HEK293 (cell line): ENCODE data around the gene TCEAL7.

Experiments
- ZBTB20 ChIP-seq: fragments of 450-650 bp; formaldehyde crosslinking; IDR thresholded peaks from 2 replicates; pipeline ENCODE4 v1.5.1; 2016; ENCODE audit warnings: missing biosample characterization, missing genetic modification characterization
- ZBTB8A ChIP-seq: fragments of 450-650 bp; formaldehyde crosslinking; IDR thresholded peaks from 2 replicates; pipeline ENCODE4 v1.5.1; 2016; ENCODE audit warnings: missing biosample characterization, missing genetic modification characterization
- ZIC2 ChIP-seq: fragments of 450-650 bp; formaldehyde crosslinking; IDR thresholded peaks from 2 replicates; pipeline ENCODE4 v1.5.1; 2016; ENCODE audit warnings: missing biosample characterization, missing genetic modification characterization
- ZNF19 ChIP-seq: fragments of 450-650 bp; formaldehyde crosslinking; IDR thresholded peaks from 2 replicates; pipeline ENCODE4; 2016; ENCODE audit warnings: missing biosample characterization, missing genetic modification characterization, low read depth
- ZNF23 ChIP-seq: fragments of 450-650 bp; formaldehyde crosslinking; IDR thresholded peaks from 2 replicates; pipeline ENCODE4 v1.5.1; 2016; ENCODE audit warnings: missing biosample characterization, missing genetic modification characterization, borderline replicate concordance
- ZNF24 ChIP-seq: fragments of 450-650 bp; formaldehyde crosslinking; IDR thresholded peaks from 2 replicates; pipeline ENCODE4 v1.5.1; 2016; ENCODE audit warnings: missing biosample characterization, missing genetic modification characterization
- ZNF350 ChIP-seq: fragments of 450-650 bp; formaldehyde crosslinking; IDR thresholded peaks from 2 replicates; pipeline ENCODE4 v1.5.0; 2017; ENCODE audit warnings: missing biosample characterization, mild to moderate bottlenecking, missing genetic modification characterization
- ZNF426 ChIP-seq: fragments of 450-650 bp; formaldehyde crosslinking; IDR thresholded peaks from 2 replicates; pipeline ENCODE4 v1.5.1; 2017; ENCODE audit warnings: missing biosample characterization, missing genetic modification characterization, mild to moderate bottlenecking, inconsistent platforms, moderate library complexity
- ZNF514 ChIP-seq: fragments of 450-650 bp; formaldehyde crosslinking; IDR thresholded peaks from 2 replicates; pipeline ENCODE4 v1.5.1; 2016; ENCODE audit warnings: missing biosample characterization, missing genetic modification characterization
- ZNF529 ChIP-seq: fragments of 450-650 bp; formaldehyde crosslinking; IDR thresholded peaks from 2 replicates; pipeline ENCODE4 v1.5.1; 2017; ENCODE audit warnings: missing genetic modification characterization, missing biosample characterization; ENCODE audit not compliant: insufficient replicate concordance
- ZNF549 ChIP-seq: fragments of 450-650 bp; IDR thresholded peaks from 2 replicates; pipeline ENCODE4 v1.5.1; 2018; ENCODE audit warnings: missing biosample characterization, missing genetic modification characterization, mild to moderate bottlenecking, inconsistent platforms, moderate library complexity
- ZNF555 ChIP-seq: fragments of 450-650 bp; formaldehyde crosslinking; conservative IDR thresholded peaks from 2 replicates; pipeline ENCODE4 v1.5.1; 2017; ENCODE audit warnings: missing biosample characterization, mild to moderate bottlenecking, missing genetic modification characterization, inconsistent platforms
- ZNF610 ChIP-seq: fragments of 450-650 bp; formaldehyde crosslinking; IDR thresholded peaks from 2 replicates; pipeline ENCODE4 v1.5.1; 2016; ENCODE audit warnings: missing biosample characterization, missing genetic modification characterization, borderline replicate concordance
- ZNF792 ChIP-seq: fragments of 450-650 bp; formaldehyde crosslinking; IDR thresholded peaks from 2 replicates; pipeline ENCODE4 v1.5.1; 2016; ENCODE audit warnings: missing biosample characterization, missing genetic modification characterization
- ZNF837 ChIP-seq: fragments of 450-650 bp; formaldehyde crosslinking; IDR thresholded peaks from 2 replicates; pipeline ENCODE4 v1.5.1; 2016; ENCODE audit warnings: missing biosample characterization, missing genetic modification characterization
- ZNF843 ChIP-seq: fragments of 450-650 bp; formaldehyde crosslinking; IDR thresholded peaks from 2 replicates; pipeline ENCODE4 v1.5.1; 2016; ENCODE audit warnings: missing biosample characterization, missing genetic modification characterization
- TF ChIP-seq, protein P1 (sequence below): fragments of 450-650 bp; formaldehyde crosslinking; IDR thresholded peaks from 2 replicates; pipeline ENCODE4 v1.5.1; 2016; ENCODE audit warnings: missing biosample characterization, missing genetic modification characterization, low read depth
- TF ChIP-seq, protein P2 (sequence below): fragments of 450-650 bp; formaldehyde crosslinking; IDR thresholded peaks from 2 replicates; pipeline ENCODE4 v1.5.1; 2016; ENCODE audit warnings: missing biosample characterization, missing genetic modification characterization
- TF ChIP-seq, protein P3 (sequence below): fragments of 450-650 bp; formaldehyde crosslinking; IDR thresholded peaks from 2 replicates; pipeline ENCODE4 v1.5.1; 2016; ENCODE audit warnings: missing biosample characterization, missing genetic modification characterization
- TF ChIP-seq, protein P4 (sequence below): fragments of 450-650 bp; formaldehyde crosslinking; IDR thresholded peaks from 2 replicates; pipeline ENCODE4 v1.5.1; 2016; ENCODE audit warnings: missing biosample characterization, missing genetic modification characterization
- TF ChIP-seq, protein P5 (sequence below): fragments of 450-650 bp; formaldehyde crosslinking; IDR thresholded peaks from 2 replicates; pipeline ENCODE4 v1.5.1; 2016; ENCODE audit warnings: missing biosample characterization, missing genetic modification characterization
- TF ChIP-seq, protein P6 (sequence below): fragments of 450-650 bp; IDR thresholded peaks from 2 replicates; pipeline ENCODE4 v1.5.1; 2018; ENCODE audit warnings: missing biosample characterization, mild to moderate bottlenecking, missing genetic modification characterization
- TF ChIP-seq, protein P7 (sequence below): fragments of 450-650 bp; formaldehyde crosslinking; IDR thresholded peaks from 2 replicates; pipeline ENCODE4 v1.5.1; 2016; ENCODE audit warnings: missing biosample characterization, missing genetic modification characterization

TCEAL7 gene

DNA sequence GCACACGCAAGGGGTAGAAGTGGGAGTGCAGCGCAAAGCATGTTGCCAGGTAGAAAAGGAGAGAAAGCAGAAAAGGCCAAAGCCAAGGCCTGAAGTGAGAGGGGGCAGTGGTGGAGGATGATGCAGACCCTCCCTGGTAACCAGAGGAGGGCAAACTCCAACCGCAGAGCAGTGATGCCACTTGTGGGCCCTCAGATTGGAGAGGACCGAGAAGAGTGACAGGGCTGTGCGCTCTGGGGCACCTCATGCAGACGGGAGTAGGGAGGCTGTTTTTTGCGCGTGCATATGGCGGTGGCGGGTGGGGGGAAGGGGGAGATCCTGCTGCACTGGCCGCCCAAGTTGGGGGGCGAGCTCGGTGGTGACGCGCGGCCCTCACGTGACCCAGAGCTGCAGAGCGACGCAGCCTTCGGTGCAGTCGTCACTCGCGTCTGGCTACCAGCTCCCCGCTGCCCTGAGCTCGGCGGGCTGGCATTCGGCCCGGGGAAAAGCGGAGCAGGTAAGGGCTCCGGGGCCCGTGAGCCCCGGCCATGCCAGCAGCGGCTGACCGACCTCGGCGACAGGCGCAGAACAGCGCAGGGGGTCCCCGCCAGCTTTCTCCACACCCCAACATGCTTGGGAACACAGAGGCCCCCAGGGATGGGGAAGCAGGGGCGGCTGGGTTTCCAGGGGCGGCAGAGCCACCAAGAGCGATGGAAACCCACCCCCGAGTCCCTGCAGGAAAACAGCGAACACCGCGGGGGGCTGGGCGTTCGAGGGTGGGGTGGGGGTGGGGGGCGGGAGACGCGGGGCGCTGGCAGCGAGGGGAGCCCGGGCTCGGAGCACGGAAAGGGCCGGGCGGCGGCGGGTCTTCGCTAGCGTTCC lies 46.3 kb downstream of the TCEAL7 start, which contains the start of gene BEX3 (continued):
- TF ChIP-seq, protein P1, sequence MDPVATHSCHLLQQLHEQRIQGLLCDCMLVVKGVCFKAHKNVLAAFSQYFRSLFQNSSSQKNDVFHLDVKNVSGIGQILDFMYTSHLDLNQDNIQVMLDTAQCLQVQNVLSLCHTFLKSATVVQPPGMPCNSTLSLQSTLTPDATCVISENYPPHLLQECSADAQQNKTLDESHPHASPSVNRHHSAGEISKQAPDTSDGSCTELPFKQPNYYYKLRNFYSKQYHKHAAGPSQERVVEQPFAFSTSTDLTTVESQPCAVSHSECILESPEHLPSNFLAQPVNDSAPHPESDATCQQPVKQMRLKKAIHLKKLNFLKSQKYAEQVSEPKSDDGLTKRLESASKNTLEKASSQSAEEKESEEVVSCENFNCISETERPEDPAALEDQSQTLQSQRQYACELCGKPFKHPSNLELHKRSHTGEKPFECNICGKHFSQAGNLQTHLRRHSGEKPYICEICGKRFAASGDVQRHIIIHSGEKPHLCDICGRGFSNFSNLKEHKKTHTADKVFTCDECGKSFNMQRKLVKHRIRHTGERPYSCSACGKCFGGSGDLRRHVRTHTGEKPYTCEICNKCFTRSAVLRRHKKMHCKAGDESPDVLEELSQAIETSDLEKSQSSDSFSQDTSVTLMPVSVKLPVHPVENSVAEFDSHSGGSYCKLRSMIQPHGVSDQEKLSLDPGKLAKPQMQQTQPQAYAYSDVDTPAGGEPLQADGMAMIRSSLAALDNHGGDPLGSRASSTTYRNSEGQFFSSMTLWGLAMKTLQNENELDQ (tag by site-specific recombination), result no peak
- TF ChIP-seq ZNF549 (tag by site-specific recombination) (no peak), ZNF529 (tag by site-specific recombination) (no peak), ZNF514 (tag by site-specific recombination) (no peak), ZNF843 (0 out of 2 replicates have a peak, but pooled peaks have one; percentile 10), ZBTB8A (tag by site-specific recombination) (peak; percentile 17; the same call in 1 of the 2 replicates), ZNF837 (tag by site-specific recombination) (no peak), ZIC2 (tag by site-specific recombination) (peak; percentile 53), ZNF19 (tag by site-specific recombination) (no peak), ZNF24 (tag by site-specific recombination) (0 out of 2 replicates have a peak, but pooled peaks have one; percentile 58), ZBTB20 (tag by site-specific recombination) (peak; percentile 86; the same call in 1 of the 2 replicates), ZNF610 (0 out of 2 replicates have a peak, but pooled peaks have one; percentile 23), ZNF350 (no peak), ZNF426 (no peak), ZNF792 (tag by site-specific recombination) (no peak), ZNF555 (tag by site-specific recombination) (no peak), ZNF23 (tag by site-specific recombination) (no peak)
- TF ChIP-seq, protein P2, sequence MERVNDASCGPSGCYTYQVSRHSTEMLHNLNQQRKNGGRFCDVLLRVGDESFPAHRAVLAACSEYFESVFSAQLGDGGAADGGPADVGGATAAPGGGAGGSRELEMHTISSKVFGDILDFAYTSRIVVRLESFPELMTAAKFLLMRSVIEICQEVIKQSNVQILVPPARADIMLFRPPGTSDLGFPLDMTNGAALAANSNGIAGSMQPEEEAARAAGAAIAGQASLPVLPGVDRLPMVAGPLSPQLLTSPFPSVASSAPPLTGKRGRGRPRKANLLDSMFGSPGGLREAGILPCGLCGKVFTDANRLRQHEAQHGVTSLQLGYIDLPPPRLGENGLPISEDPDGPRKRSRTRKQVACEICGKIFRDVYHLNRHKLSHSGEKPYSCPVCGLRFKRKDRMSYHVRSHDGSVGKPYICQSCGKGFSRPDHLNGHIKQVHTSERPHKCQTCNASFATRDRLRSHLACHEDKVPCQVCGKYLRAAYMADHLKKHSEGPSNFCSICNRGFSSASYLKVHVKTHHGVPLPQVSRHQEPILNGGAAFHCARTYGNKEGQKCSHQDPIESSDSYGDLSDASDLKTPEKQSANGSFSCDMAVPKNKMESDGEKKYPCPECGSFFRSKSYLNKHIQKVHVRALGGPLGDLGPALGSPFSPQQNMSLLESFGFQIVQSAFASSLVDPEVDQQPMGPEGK, result peak; percentile 99
- TF ChIP-seq, protein P3, sequence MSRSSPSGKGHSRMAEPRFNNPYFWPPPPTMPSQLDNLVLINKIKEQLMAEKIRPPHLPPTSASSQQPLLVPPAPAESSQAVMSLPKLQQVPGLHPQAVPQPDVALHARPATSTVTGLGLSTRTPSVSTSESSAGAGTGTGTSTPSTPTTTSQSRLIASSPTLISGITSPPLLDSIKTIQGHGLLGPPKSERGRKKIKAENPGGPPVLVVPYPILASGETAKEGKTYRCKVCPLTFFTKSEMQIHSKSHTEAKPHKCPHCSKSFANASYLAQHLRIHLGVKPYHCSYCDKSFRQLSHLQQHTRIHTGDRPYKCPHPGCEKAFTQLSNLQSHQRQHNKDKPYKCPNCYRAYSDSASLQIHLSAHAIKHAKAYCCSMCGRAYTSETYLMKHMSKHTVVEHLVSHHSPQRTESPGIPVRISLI (tag by site-specific recombination), result peak; percentile 78
- TF ChIP-seq, protein P4, sequence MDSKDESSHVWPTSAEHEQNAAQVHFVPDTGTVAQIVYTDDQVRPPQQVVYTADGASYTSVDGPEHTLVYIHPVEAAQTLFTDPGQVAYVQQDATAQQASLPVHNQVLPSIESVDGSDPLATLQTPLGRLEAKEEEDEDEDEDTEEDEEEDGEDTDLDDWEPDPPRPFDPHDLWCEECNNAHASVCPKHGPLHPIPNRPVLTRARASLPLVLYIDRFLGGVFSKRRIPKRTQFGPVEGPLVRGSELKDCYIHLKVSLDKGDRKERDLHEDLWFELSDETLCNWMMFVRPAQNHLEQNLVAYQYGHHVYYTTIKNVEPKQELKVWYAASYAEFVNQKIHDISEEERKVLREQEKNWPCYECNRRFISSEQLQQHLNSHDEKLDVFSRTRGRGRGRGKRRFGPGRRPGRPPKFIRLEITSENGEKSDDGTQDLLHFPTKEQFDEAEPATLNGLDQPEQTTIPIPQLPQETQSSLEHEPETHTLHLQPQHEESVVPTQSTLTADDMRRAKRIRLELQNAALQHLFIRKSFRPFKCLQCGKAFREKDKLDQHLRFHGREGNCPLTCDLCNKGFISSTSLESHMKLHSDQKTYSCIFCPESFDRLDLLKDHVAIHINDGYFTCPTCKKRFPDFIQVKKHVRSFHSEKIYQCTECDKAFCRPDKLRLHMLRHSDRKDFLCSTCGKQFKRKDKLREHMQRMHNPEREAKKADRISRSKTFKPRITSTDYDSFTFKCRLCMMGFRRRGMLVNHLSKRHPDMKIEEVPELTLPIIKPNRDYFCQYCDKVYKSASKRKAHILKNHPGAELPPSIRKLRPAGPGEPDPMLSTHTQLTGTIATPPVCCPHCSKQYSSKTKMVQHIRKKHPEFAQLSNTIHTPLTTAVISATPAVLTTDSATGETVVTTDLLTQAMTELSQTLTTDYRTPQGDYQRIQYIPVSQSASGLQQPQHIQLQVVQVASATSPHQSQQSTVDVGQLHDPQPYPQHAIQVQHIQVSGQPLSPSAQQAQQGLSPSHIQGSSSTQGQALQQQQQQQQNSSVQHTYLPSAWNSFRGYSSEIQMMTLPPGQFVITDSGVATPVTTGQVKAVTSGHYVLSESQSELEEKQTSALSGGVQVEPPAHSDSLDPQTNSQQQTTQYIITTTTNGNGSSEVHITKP (tag by site-specific recombination), result peak; percentile 77
- TF ChIP-seq, protein P5, sequence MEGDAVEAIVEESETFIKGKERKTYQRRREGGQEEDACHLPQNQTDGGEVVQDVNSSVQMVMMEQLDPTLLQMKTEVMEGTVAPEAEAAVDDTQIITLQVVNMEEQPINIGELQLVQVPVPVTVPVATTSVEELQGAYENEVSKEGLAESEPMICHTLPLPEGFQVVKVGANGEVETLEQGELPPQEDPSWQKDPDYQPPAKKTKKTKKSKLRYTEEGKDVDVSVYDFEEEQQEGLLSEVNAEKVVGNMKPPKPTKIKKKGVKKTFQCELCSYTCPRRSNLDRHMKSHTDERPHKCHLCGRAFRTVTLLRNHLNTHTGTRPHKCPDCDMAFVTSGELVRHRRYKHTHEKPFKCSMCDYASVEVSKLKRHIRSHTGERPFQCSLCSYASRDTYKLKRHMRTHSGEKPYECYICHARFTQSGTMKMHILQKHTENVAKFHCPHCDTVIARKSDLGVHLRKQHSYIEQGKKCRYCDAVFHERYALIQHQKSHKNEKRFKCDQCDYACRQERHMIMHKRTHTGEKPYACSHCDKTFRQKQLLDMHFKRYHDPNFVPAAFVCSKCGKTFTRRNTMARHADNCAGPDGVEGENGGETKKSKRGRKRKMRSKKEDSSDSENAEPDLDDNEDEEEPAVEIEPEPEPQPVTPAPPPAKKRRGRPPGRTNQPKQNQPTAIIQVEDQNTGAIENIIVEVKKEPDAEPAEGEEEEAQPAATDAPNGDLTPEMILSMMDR (tag by site-specific recombination), result peak; percentile 32; the same call in 1 of the 2 replicates
- TF ChIP-seq, protein P6, sequence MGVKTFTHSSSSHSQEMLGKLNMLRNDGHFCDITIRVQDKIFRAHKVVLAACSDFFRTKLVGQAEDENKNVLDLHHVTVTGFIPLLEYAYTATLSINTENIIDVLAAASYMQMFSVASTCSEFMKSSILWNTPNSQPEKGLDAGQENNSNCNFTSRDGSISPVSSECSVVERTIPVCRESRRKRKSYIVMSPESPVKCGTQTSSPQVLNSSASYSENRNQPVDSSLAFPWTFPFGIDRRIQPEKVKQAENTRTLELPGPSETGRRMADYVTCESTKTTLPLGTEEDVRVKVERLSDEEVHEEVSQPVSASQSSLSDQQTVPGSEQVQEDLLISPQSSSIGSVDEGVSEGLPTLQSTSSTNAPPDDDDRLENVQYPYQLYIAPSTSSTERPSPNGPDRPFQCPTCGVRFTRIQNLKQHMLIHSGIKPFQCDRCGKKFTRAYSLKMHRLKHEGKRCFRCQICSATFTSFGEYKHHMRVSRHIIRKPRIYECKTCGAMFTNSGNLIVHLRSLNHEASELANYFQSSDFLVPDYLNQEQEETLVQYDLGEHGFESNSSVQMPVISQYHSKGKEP, result 0 out of 2 replicates have a peak, but pooled peaks have one; percentile 7
- TF ChIP-seq, protein P7, sequence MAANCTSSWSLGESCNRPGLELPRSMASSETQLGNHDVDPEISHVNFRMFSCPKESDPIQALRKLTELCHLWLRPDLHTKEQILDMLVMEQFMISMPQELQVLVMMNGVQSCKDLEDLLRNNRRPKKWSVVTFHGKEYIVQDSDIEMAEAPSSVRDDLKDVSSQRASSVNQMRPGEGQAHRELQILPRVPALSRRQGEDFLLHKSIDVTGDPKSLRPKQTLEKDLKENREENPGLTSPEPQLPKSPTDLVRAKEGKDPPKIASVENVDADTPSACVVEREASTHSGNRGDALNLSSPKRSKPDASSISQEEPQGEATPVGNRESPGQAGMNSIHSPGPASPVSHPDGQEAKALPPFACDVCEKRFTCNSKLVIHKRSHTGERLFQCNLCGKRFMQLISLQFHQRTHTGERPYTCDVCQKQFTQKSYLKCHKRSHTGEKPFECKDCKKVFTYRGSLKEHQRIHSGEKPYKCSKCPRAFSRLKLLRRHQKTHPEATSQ, result 0 out of 2 replicates have a peak, but pooled peaks have one; percentile 10
